HG03520 (cell line): ENCODE measurements around the gene SLC30A7.
A peak's percentile ranks its signal among the peaks of the same experiment; 100 is the strongest.
"Not testable (repeated sequence)": the region's sequence is repeated elsewhere in the genome, so short reads cannot be mapped to it uniquely, and the experiment has no call there.

Experiments
- ATAC-seq: cut with Tn5 transposase; IDR thresholded peaks from one replicate; pipeline ENCODE4 v1.9.1; 2021; ENCODE audit warnings: mild to moderate bottlenecking, moderate library complexity; ENCODE audit not compliant: unreplicated experiment

The SLC30A7 gene

DNA sequence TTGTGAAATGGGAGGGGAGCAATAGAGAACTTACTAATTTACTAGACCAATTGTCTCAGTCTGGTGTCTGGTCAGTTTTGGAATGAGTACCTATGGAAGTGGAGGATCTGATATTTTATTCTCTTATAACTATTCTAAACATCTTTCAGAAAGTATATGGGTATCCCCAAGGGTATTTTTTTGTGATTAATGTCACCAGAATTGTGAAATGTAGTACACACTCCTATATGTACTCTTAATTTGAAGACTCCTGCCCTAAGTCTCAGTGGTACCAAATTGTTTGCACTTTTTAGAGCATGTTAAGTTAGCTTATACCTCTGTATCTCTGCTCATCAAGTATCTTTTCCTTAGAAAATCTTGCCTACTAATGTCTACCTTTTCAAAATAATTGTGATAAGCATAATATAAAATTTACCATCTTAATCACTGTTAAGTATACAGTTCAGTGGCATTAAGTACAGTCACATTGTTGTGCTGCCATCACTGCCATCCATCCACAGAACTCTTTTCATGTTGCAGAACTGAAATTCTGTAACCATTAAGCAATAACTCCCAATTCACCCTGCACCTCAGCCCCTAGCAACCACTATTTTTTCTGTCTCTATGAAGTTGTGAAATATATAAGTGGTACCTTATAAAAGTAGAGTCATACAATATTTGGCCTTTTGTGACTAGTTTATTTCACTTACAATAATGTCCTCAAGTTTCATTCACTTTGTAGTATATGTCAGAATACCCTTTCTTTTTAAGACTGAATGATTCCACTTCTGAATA, 40.5 kb downstream of the SLC30A7 start:
- ATAC-seq, result no peak

DNA sequence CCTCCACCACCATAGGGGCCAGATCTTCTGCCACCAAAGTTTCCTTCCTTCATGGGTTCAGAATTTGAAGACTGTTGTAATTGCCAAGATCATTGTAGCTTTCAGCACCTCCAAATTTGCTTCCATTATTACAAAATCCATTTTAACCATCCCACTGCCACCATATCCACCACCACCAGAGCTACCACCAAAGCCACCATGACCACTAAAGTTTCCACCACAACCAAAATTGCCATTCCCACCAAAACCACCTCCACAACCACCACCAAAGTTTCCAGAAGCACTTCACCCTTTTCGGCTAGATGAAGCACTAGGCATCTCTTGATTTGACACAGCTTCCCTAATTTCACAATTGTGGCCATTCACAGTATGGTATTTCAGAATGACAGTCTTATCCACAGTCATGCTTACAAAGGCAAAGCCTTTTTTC, 45.2 kb downstream of the SLC30A7 start:
- no peak for ATAC-seq

DNA sequence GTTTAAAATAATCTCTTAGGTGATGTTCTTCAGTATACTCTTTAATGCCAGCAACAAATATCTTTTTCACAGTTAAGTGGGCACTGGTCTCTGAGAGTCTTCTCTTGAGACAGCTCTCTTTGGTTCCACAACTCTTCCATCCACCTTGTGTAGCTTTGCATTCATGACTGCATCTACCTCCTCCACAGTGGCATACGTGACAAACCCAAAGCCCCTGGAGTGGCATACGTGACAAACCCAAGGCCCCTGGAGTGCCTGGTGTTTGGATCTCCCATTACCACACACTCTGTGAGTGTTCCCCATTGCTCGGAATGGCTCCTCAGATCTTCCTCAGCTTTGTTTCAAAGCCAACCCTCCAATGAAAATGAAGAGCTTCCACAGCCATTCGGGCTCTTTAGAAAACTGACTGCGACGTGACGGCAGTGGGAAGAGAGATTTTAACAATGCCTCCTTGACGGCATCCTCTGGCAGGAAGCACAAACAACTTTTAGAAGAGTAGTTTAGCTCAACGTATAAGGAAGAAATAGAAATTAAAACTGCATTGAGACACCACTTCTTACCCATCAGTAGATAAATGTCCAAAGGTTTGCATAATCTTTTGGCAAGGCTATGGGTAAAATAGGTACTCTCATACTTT, 45.8 kb downstream of the SLC30A7 start:
- ATAC-seq, result no peak

DNA sequence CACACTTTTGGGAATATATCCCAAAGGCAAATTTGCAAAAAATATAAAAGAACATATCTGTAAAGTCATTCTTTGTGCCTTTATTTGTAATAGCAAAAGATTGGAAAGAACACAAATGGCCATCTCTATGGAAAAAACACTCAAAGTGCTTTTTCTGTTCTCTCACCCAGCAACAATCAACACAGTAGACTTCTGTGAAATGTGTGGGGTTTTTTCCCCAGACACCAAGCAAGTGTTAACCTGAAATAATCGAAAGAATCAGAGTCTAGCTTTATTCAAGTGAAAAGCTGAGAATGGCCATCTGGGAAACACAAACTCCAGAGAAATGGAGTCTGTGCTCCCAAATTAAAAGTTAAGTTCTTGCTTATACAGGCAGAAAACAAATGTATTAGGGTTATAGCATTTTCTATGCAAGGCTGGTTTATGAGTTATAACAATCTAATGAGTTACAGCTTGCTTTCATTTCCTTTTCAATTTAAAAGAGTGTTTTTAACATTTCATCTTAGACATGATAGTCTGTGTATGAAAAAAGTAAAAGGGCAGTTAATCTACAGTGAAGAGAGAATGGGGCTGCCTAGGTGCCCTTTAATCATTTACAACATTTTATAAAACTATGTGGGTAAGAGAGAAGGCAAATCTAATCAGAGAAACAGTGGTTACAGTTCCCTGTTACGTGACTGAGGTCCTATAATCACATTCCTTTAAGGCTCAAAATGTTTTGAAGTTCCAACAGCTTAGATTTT, 46.6 kb downstream of the SLC30A7 start:
- ATAC-seq, result no peak

- ATAC-seq, result no peak
These were observed 47.6 kb downstream of the SLC30A7 start for GRCh38 chr1:100943533-100943932.

GRCh38 chr1:100946064-100946463, 50.2 kb downstream of the SLC30A7 start:
- not testable (repeated sequence) for ATAC-seq

DNA sequence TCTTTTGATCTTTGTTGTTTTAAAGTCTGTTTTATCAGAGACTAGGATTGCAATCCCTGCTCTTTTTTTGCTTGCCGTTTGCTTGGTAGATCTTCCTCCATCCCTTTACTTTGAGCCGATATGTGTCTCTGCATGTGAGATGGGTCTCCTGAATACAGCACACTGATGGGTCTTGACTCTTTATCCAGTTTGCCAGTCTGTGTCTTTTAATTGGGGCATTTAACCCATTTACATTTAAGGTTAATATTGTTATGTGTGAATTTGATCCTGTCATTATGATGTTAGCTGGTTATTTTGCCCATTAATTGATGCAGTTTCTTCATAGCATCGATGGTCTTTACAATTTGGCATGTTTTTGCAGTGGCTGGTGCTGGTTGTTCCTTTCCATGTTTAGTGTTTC, 51.9 kb downstream of the SLC30A7 start:
- not testable (repeated sequence) for ATAC-seq

DNA sequence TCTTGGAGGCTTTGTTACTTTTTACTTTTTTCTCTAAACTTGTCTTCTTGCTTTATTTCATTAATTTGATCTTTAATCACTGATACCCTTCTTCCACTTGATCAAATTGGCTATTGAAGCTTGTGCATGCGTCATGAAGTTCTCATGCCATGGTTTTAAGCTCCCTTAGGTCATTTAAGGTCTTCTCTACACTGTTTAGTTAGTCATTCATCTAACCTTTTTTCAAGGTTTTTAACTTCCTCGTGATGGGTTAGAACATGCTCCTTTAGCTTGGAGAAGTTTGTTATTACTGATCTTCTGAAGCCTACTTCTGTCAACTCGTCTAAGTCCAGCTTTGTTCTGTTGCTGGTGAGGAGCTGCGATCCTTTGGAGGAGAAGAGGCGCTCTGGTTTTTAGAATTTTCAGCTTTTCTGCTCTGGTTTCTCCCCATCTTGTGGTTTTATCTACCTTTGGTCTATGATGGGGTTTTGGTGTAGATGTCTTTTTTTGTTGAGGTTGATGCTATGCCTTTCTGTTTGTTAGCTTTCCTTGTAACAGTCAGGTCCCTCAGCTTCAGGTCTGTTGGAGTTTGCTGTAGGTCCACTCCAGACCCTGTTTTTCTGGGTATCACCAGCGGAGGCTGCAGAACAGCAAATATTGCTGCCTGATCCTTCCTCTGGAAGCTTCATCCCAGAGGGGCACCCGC, 53.0 kb downstream of the SLC30A7 start:
- not testable (repeated sequence) for ATAC-seq

DNA sequence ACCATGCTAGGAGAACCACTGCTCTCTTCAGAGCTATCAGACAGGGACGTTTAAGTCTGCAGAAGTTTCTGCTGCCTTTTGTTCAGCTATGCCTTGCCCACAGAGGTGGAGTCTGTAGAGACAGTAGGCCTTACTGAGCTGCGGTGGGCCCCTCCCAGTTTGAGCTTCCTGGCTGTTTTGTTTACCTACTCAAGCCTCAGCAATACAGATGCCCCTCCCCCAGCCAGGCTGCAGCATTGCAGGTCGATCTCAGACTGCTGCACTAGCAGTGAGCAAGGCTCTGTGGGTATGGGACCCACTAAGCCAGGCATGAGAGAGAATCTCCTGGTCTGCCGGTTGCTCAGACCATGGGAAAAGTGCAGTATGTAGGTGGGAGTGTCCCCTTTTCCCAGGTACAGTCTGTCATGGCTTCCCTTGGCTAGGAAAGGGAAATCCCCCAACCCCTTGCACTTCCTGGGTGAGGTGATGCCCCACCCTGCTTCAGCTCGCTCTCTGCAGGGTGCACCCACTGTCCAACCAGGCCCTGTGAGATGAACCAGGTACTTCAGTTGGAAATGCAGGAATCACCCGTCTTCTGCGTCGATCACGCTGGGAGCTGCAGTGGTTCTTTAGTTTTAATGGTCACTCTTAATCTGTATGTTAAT, 53.7 kb downstream of the SLC30A7 start:
- peak; percentile 68 for ATAC-seq

GRCh38 chr1:100950337-100950736, 54.4 kb downstream of the SLC30A7 start:
- ATAC-seq, result no peak

DNA sequence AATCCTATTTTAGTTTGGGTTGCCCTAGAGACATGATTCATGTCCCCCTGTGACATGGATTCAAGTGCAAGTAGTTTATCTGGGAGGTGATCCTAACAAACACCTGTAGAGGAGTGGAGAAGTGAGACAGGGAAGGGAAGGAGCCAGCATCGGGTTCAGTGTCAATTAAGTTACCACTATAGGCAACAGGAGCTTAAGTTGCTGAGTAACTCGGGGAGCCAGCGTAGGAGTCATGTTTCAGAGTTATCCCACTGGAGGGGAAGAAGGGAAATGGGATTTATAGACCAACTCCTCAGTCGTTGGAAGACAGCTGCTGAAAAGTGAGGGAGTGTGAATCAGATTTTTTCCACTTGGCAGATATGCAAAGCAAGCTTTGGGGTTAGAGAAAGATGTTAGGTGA, 54.9 kb downstream of the SLC30A7 start:
- ATAC-seq, result no peak

- no peak for ATAC-seq
These were observed 56.3 kb downstream of the SLC30A7 start for GRCh38 chr1:100952104-100952745.

DNA sequence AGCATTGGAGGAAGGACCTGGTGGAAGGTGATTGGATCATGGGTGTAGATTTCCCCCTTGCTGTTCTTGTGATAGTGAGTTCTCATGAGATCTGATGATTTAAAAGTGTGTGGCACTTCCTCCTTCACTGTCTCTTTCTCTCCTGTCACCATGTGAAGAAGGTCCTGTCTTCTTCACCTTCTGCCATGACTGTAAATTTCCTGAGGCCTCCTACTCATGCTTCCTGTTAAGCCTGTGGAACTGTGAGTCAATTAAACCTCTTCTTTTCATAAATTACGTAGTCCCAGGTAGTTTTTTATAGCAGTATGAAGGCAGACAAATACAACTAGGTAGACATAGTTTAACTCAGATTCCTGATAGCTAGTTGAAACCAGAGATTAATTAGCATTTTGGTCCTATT, 57.1 kb downstream of the SLC30A7 start:
- not testable (repeated sequence) for ATAC-seq

GRCh38 chr1:100953960-100954730, 58.3 kb downstream of the SLC30A7 start:
- no peak for ATAC-seq

DNA sequence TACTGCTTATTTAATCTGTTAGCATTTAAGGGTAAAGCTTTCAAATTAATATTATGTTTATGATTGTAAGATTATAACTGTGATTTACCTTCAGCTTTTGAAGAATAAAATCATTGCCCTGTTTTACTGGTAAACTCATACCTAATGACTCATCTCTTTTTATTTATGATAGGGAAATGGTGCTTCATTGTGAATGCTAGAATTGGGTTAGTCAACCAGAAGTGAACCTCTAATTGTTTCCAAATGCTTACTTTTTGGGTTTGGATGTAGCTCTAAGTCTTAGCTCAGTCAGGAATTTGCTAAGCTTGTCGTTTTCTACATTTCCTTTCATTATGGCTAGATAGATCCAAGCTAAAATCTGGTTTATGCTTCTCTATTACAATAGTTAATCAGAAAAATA, 59.4 kb downstream of the SLC30A7 start:
- ATAC-seq, result no peak

DNA sequence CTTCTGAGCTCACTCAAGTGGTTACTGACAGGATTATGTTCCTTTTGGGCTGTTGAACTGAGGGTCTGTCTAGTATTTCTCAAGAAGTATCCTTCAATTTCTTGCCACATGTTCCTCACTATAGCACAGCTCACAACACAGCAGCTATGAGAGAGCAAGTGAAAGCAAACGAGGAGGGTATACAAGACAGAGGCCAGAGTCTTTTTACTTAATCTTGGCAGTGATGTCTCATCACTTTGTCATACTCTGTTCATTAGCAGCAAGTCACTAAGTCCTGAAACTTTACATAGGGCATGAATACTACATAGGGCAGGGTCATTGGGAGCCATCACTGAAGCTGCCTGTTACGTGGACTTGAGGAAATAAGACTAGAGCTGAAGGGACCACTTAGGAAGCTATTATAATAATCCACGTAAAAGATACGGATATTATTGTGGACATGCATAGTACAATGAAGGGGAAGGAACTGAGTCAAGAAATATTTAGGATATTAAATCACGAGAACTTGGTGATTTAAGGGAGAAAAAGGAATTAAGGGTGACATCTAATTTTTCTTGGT, 63.7 kb downstream of the SLC30A7 start:
- ATAC-seq, result no peak

- ATAC-seq, result no peak
These were observed 64.2 kb downstream of the SLC30A7 start for GRCh38 chr1:100960098-100960497.

DNA sequence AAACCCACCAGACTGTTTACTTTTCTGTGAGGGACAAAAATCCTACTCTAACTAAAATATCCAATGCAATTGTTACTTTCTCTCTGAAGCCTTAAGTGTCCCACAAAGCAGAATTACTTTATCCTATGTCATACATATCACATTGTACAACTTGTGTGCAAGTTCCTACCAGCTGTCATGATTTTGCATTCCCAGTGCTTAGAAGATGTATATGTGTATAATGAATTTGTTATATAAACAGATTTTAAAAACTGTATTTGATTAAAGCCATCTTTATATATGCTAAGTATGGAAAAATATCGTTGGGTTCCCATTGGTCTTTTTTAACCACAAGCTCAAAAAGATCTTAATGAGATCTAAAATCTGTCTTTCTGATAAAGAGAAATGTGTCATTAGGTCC, 72.7 kb downstream of the SLC30A7 start:
- ATAC-seq, result no peak

DNA sequence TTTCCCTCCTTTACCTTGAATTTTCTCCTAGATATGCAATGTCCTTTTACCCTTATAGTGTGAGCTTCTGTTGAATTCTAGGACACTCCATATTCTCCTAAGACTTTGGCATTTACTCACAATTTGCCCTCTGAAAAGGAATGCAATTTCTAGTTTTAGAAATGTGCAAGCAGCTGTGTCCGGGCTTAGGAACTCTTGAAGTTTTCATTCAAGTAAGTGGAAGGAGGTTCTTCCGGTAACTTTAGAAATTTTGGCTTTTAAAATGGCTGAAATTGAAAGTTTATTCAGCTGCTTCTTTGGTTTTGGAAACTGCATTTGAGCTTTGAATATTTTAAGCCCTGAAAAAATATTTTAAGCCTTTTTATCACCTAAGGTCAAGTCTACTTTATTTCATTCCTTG, 73.4 kb downstream of the SLC30A7 start:
- no peak for ATAC-seq
